ENCODE measurements around the gene SEC24D.

SEC24D gene

GRCh38 chr4:118842055-118842454 is 6.1 kb upstream of the SEC24D start:
- DNase-seq (ENCODE audit: low read depth, low spot score): no peak

- DNase-seq (ENCODE audit: low read depth, low spot score): no peak
Measured at GRCh38 chr4:118839221-118839927, 3.4 kb upstream of the SEC24D start.

- DNase-seq (ENCODE audit: low read depth, low spot score): no peak
Measured at GRCh38 chr4:118837121-118837507, 1.2 kb upstream of the SEC24D start.

- DNase-seq (ENCODE audit: low read depth, low spot score): peak; percentile 69
Measured at GRCh38 chr4:118836301-118837120, 585 bp upstream of the SEC24D start.

GRCh38 chr4:118834960-118835569 is 861 bp downstream of the SEC24D start:
- peak; percentile 86 for DNase-seq (ENCODE audit: low read depth, low spot score)

GRCh38 chr4:118834070-118834469 is 1.9 kb downstream of the SEC24D start:
- DNase-seq (ENCODE audit: low read depth, low spot score): no peak

GRCh38 chr4:118833192-118833820 is 2.6 kb downstream of the SEC24D start:
- DNase-seq (ENCODE audit: low read depth, low spot score): no peak

GRCh38 chr4:118829107-118829506 is 6.8 kb downstream of the SEC24D start:
- DNase-seq (ENCODE audit: low read depth, low spot score): no peak

- peak; percentile 22 for DNase-seq (ENCODE audit: low read depth, low spot score)
Measured at GRCh38 chr4:118826723-118827444, 9.0 kb downstream of the SEC24D start.

- DNase-seq (ENCODE audit: low read depth, low spot score): no peak
Measured at GRCh38 chr4:118825799-118826198, 10.1 kb downstream of the SEC24D start.

- DNase-seq (ENCODE audit: low read depth, low spot score): no peak
Measured at GRCh38 chr4:118824141-118824540, 11.8 kb downstream of the SEC24D start.

- no peak for DNase-seq (ENCODE audit: low read depth, low spot score)
Measured at GRCh38 chr4:118823471-118823870, 12.5 kb downstream of the SEC24D start.

- no peak for DNase-seq (ENCODE audit: low read depth, low spot score)
Measured at GRCh38 chr4:118821590-118822293, 14.2 kb downstream of the SEC24D start.

GRCh38 chr4:118817178-118817930 is 18.6 kb downstream of the SEC24D start:
- no peak for DNase-seq (ENCODE audit: low read depth, low spot score)

- DNase-seq (ENCODE audit: low read depth, low spot score): no peak
Measured at GRCh38 chr4:118816538-118817177, 19.3 kb downstream of the SEC24D start.

GRCh38 chr4:118814891-118815290 is 21.0 kb downstream of the SEC24D start:
- no peak for DNase-seq (ENCODE audit: low read depth, low spot score)

GRCh38 chr4:118814058-118814457 is 21.9 kb downstream of the SEC24D start:
- DNase-seq (ENCODE audit: low read depth, low spot score): no peak

- no peak for DNase-seq (ENCODE audit: low read depth, low spot score)
Measured at GRCh38 chr4:118813561-118813960, 22.4 kb downstream of the SEC24D start.

- no peak for DNase-seq (ENCODE audit: low read depth, low spot score)
Measured at GRCh38 chr4:118811832-118812231, 24.1 kb downstream of the SEC24D start.
